H9 (cell line): Measurements from ENCODE around the gene GRK4. TPM values are rescaled to one million over a fixed set of nuclear protein-coding genes. Genes with fewer than 3 reads are reported as not detected.
"Not testable (repeated sequence)": the region's sequence is repeated elsewhere in the genome, so short reads cannot be mapped to it uniquely, and the experiment has no call there.

Experiments used
- DNase-seq: peaks from one replicate; pipeline ENCODE4 v3.0.0-alpha.2; 2017
- H2AFZ ChIP-seq: one replicate; pipeline ENCODE4 v1.6.1; 2013; ENCODE audit warnings: mild to moderate bottlenecking, low read length, control low read depth, moderate library complexity
- H2AK5ac ChIP-seq: 2 replicates; pipeline ENCODE4 v1.6.1; 2013; ENCODE audit warnings: low read length, control low read depth, mixed read lengths; ENCODE audit not compliant: insufficient read length
- H2BK120ac ChIP-seq: one replicate; pipeline ENCODE4 v1.6.1; 2013; ENCODE audit warnings: low read depth, mild to moderate bottlenecking, low read length, control low read depth, inconsistent platforms; ENCODE audit not compliant: poor library complexity, severe bottlenecking
- H2BK12ac ChIP-seq: 2 replicates; pipeline ENCODE4 v1.6.1; 2013; ENCODE audit warnings: low read length, control low read depth, mixed read lengths, low read depth; ENCODE audit not compliant: insufficient read length
- H2BK15ac ChIP-seq: 2 replicates; pipeline ENCODE4 v1.6.1; 2013; ENCODE audit warnings: low read depth, low read length, control low read depth
- H2BK20ac ChIP-seq: one replicate; pipeline ENCODE4 v1.6.1; 2013; ENCODE audit warnings: low read depth, mild to moderate bottlenecking, low read length, control low read depth, inconsistent platforms; ENCODE audit not compliant: poor library complexity, severe bottlenecking
- H2BK5ac ChIP-seq: 2 replicates; pipeline ENCODE4 v1.6.1; 2013; ENCODE audit warnings: low read length, control low read depth, mixed read lengths; ENCODE audit not compliant: insufficient read length
- H3K14ac ChIP-seq: 2 replicates; pipeline ENCODE4 v1.6.1; 2013; ENCODE audit warnings: low read length, control low read depth; ENCODE audit not compliant: insufficient read depth
- H3K18ac ChIP-seq: 2 replicates; pipeline ENCODE4 v1.6.1; 2013; ENCODE audit warnings: low read depth, mild to moderate bottlenecking, mixed read lengths, low read length, control low read depth; ENCODE audit not compliant: insufficient read length
- H3K23ac ChIP-seq: 2 replicates; pipeline ENCODE4 v1.6.1; 2013; ENCODE audit warnings: low read length, control low read depth, mixed read lengths, low read depth; ENCODE audit not compliant: insufficient read length
- H3K23me2 ChIP-seq: 2 replicates; pipeline ENCODE4 v1.6.1; 2013; ENCODE audit warnings: low read depth, mild to moderate bottlenecking, mixed read lengths, low read length, control low read depth; ENCODE audit not compliant: insufficient read length, poor library complexity, severe bottlenecking
- H3K27ac ChIP-seq: 2 replicates; pipeline ENCODE4 v1.5.1; 2013; ENCODE audit warnings: low read length, control low read depth, mixed read lengths, low read depth; ENCODE audit not compliant: insufficient read length
- H3K27me3 ChIP-seq: 2 replicates; pipeline ENCODE4 v1.6.1; 2013; ENCODE audit warnings: low read length, control low read depth, inconsistent platforms; ENCODE audit not compliant: insufficient read depth
- H3K4ac ChIP-seq: 2 replicates; pipeline ENCODE4 v1.6.1; 2013; ENCODE audit warnings: low read depth, mild to moderate bottlenecking, control low read depth, inconsistent platforms, low read length, moderate library complexity
- H3K4me1 ChIP-seq: 2 replicates; pipeline ENCODE4 v1.6.1; 2013; ENCODE audit warnings: low read length, control low read depth, inconsistent platforms; ENCODE audit not compliant: insufficient read depth
- H3K4me2 ChIP-seq: 2 replicates; pipeline ENCODE4 v1.6.1; 2013; ENCODE audit warnings: low read length, control low read depth, mixed read lengths; ENCODE audit not compliant: insufficient read length, insufficient read depth
- H3K56ac ChIP-seq: 2 replicates; pipeline ENCODE4 v1.6.1; 2013; ENCODE audit warnings: low read depth, mild to moderate bottlenecking, mixed read lengths, low read length, control low read depth; ENCODE audit not compliant: insufficient read length
- H3K79me1 ChIP-seq: 2 replicates; pipeline ENCODE4 v1.6.1; 2013; ENCODE audit warnings: low read depth, mild to moderate bottlenecking, moderate library complexity, low read length, control low read depth, inconsistent platforms; ENCODE audit not compliant: insufficient read depth, poor library complexity, severe bottlenecking
- H3K79me2 ChIP-seq: 2 replicates; pipeline ENCODE4 v1.6.1; 2013; ENCODE audit warnings: low read length, control low read depth, inconsistent platforms; ENCODE audit not compliant: insufficient read depth
- H3K9ac ChIP-seq: 2 replicates; pipeline ENCODE4 v1.6.1; 2013; ENCODE audit warnings: low read length, control low read depth, mixed read lengths; ENCODE audit not compliant: insufficient read length; ENCODE audit errors: extremely low read depth
- H3K9me3 ChIP-seq: one replicate; pipeline ENCODE4 v1.6.1; 2013; ENCODE audit warnings: low read depth, low read length, inconsistent platforms; ENCODE audit not compliant: control insufficient read depth
- H3T11ph ChIP-seq: one replicate; pipeline ENCODE4 v1.6.1; 2013; ENCODE audit warnings: mild to moderate bottlenecking, low read length, control low read depth, inconsistent platforms
- H4K20me1 ChIP-seq: one replicate; pipeline ENCODE4 v1.6.1; 2013; ENCODE audit not compliant: control insufficient read depth, insufficient read length, insufficient read depth
- H4K5ac ChIP-seq: 2 replicates; pipeline ENCODE4 v1.6.1; 2013; ENCODE audit warnings: low read depth, mild to moderate bottlenecking, mixed read lengths, low read length, control low read depth; ENCODE audit not compliant: insufficient read length
- H4K8ac ChIP-seq: replicated peaks from 2 replicates; pipeline ENCODE4 v1.6.1; 2013; ENCODE audit warnings: low read length, control low read depth, mixed read lengths, low read depth; ENCODE audit not compliant: insufficient read length
- H4K91ac ChIP-seq: 2 replicates; pipeline ENCODE4 v1.6.1; 2013; ENCODE audit warnings: low read depth, mild to moderate bottlenecking, moderate library complexity, mixed read lengths, low read length, control low read depth; ENCODE audit not compliant: insufficient read length
- H3K27ac Mint-ChIP-seq, 3 experiments: 2 replicates in 2 of 3; 3 replicates in 1 of 3; pipeline ENCODE4 v1.8.0; 2020 to 2021; ENCODE audit warnings: mixed read lengths in 3 of 3, mild to moderate bottlenecking in 1 of 3, moderate library complexity in 1 of 3
- H3K27me3 Mint-ChIP-seq: 2 replicates; pipeline ENCODE4 v1.8.0; 2021; ENCODE audit warnings: low read depth, mild to moderate bottlenecking, moderate library complexity, mixed read lengths
- H3K36me3 Mint-ChIP-seq, 3 experiments: 2 replicates in 2 of 3; 3 replicates in 1 of 3; pipeline ENCODE4 v1.8.0; 2020 to 2021; ENCODE audit warnings: low read depth in 3 of 3, mixed read lengths in 3 of 3; ENCODE audit not compliant: insufficient read depth in 1 of 3
- H3K4me1 Mint-ChIP-seq, 2 experiments: 2 replicates each; pipeline ENCODE4 v1.8.0; 2020; ENCODE audit warnings: mixed read lengths in 2 of 2
- H3K4me3 Mint-ChIP-seq, 2 experiments: 2 replicates in 1 of 2; 3 replicates in 1 of 2; pipeline ENCODE4 v1.8.0; 2020 to 2021; ENCODE audit warnings: mild to moderate bottlenecking in 2 of 2, mixed read lengths in 2 of 2, moderate library complexity in 1 of 2
- H3K9me3 Mint-ChIP-seq, 2 experiments: 2 replicates in 1 of 2; 3 replicates in 1 of 2; pipeline ENCODE4 v1.8.0; 2020; ENCODE audit warnings: mild to moderate bottlenecking in 2 of 2, mixed read lengths in 2 of 2, moderate library complexity in 1 of 2
- WGBS: extraction: QIAGEN DNeasy Blood & Tissue Kit; methylation state at CpG from one replicate; pipeline ENCODE4 v1.1.7; 2013; ENCODE audit warnings: missing lambda C conversion rate, low lambda C conversion rate, mixed read lengths; ENCODE audit not compliant: insufficient read length; ENCODE audit errors: extremely low coverage; 5-methylcytosine and 5-hydroxymethylcytosine counted together
- total RNA-seq: library from RNA; stranded (reverse); gene quantifications from 2 replicates; pipeline ENCODE4 v1.2.1, GENCODE V29; 2021
- TF ChIP-seq, protein P1 (sequence below): fragments of 200-600 bp; sonication (generic); conservative IDR thresholded peaks from 3 replicates; pipeline ENCODE4 v1.8.0; 2021; ENCODE audit warnings: antibody characterized with exemption, mild to moderate bottlenecking

Gene GRK4
- total RNA-seq, 1 experiment from 2014 or later, result 4.8 TPM

DNA sequence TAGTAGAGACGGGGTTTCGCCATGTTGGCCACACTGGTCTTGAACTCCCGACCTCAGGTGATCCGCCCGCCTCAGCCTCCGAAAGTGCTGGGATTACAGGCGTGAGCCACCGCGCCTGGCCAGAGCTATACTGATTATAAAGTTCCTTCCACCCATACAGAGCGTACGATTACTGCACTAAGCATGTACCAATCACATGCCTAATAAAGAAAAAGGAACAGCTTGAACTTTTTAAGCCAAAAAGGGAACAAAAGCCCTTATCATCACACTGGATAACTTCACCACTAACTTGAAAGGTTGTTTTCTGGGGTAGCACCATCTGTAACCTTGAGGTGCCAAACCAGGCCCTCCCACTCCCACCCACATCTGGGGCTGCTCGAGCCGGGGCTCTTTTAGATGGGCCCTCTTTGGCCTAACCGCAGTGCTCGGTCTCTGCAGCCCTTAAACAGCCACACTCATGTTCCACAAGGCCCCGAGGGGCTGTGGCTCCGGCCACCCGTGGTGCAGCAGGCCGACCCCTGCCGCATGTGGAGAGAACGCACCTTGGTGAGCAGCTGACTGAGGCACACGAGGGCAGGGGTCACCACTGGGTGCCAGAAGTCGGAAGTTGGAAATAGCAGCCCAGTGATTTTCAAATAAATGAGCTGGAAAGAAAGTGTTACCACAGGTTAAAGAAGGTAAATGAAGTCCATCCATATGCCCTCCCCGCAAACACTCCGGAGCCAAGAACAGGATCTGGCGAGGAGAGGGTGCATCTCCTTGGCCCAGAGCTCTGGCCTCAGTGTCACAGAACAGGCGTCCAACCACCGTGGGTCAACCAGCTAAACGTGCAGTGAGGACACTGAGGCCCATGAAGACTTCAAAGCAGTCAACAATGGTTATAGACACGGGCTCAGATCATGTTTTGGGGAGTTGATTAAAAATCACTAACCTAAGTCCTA, 18.5 kb upstream of the GRK4 start:
- H2BK120ac ChIP-seq, result no peak overlapping the region
- no peaks in the 10 kb centered on the region for H3K27me3 ChIP-seq
- H3K4ac ChIP-seq, result no peak overlapping the region
- no peak overlapping the region for H3K18ac ChIP-seq
- DNase-seq, result no peak
- no peaks in the 10 kb centered on the region for H3K79me1 ChIP-seq
- H3K4me2 ChIP-seq, result no peak overlapping the region
- H4K91ac ChIP-seq, result no peak overlapping the region
- Mint-ChIP-seq H3K4me3 (no peak overlapping the region), H3K36me3 (peaks cover 68 to 96% (median 91%) of the 10 kb centered on the region in 3 experiments; a peak in 6 of 7 replicates), H3K27ac (no peak overlapping the region), H3K9me3 (no peaks in the 10 kb centered on the region), H3K4me1 (no peaks in the 10 kb centered on the region), H3K27me3 (no peaks in the 10 kb centered on the region)
- no peak overlapping the region for H2BK15ac ChIP-seq
- no peak overlapping the region for H4K5ac ChIP-seq
- H3K4me1 ChIP-seq, result no peaks in the 10 kb centered on the region
- WGBS, result no CpG with 5 or more reads among the region's 30 CpGs
- H3K79me2 ChIP-seq, result no peaks in the 10 kb centered on the region
- no peak overlapping the region for H4K8ac ChIP-seq
- H3K9ac ChIP-seq, result no peak overlapping the region
- no peak overlapping the region for H2BK12ac ChIP-seq
- H3K23me2 ChIP-seq, result no peaks in the 10 kb centered on the region
- TF ChIP-seq, protein P1, sequence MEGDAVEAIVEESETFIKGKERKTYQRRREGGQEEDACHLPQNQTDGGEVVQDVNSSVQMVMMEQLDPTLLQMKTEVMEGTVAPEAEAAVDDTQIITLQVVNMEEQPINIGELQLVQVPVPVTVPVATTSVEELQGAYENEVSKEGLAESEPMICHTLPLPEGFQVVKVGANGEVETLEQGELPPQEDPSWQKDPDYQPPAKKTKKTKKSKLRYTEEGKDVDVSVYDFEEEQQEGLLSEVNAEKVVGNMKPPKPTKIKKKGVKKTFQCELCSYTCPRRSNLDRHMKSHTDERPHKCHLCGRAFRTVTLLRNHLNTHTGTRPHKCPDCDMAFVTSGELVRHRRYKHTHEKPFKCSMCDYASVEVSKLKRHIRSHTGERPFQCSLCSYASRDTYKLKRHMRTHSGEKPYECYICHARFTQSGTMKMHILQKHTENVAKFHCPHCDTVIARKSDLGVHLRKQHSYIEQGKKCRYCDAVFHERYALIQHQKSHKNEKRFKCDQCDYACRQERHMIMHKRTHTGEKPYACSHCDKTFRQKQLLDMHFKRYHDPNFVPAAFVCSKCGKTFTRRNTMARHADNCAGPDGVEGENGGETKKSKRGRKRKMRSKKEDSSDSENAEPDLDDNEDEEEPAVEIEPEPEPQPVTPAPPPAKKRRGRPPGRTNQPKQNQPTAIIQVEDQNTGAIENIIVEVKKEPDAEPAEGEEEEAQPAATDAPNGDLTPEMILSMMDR, result no peak
- no peak overlapping the region for H2AFZ ChIP-seq
- no peaks in the 10 kb centered on the region for H3K9me3 ChIP-seq
- H2BK20ac ChIP-seq, result no peak overlapping the region
- no peak overlapping the region for H3K27ac ChIP-seq
- no peak overlapping the region for H3K23ac ChIP-seq
- H2BK5ac ChIP-seq, result no peak overlapping the region
- no peak overlapping the region for H2AK5ac ChIP-seq
- no peaks in the 10 kb centered on the region for H4K20me1 ChIP-seq
- no peak overlapping the region for H3T11ph ChIP-seq
- H3K14ac ChIP-seq, result no peak overlapping the region
- no peak overlapping the region for H3K56ac ChIP-seq

DNA sequence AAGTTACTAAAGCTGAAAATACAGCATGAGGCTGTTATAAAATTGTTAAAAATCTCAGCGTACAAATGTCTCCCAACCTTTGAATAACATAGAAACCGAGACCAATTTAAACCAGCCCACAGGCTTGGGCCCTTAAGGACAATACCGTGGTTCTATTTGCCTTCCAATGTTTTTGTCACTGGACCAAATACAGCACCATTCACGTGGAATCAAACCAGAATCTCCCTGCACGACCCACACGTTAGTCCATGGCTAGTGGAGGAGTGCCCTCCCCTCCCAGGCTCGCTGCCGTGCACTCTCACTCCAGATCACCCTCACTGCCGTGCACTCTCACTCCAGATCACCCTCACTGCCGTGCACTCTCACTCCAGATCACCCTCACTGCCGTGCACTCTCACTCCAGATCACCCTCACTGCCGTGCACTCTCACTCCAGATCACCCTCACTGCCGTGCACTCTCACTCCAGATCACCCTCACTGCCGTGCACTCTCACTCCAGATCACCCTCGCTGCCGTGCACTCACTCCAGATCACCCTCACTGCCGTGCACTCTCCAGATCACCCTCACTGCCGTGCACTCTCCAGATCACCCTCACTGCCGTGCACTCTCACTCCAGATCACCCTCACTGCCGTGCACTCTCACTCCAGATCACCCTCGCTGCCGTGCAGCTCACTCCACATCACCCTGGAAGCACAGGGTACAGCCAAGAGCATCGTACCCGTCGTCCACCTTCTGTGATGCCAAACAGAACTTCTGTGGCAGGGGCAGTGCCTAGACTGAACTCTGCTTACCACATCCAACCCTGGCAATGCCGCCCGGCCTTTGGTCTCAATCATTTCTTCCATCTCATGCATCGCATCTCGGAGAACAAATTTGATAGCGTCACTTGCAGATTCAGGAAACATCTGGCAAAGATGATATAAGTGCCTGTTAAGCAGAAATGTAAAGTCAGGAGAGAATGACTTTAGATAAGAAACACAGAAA, 17.5 kb upstream of the GRK4 start:
- not testable (repeated sequence) for H3K4me1 Mint-ChIP-seq, H3K23me2 ChIP-seq, H3K9me3 Mint-ChIP-seq, H4K91ac ChIP-seq, H3K4me1 ChIP-seq, H3K14ac ChIP-seq, H2BK20ac ChIP-seq, H3K27me3 ChIP-seq, H3K79me1 ChIP-seq, H3K9ac ChIP-seq, H3K4ac ChIP-seq, H3K56ac ChIP-seq, H4K5ac ChIP-seq, H2AFZ ChIP-seq, H2BK120ac ChIP-seq, H3K4me3 Mint-ChIP-seq, H3K23ac ChIP-seq, H2BK5ac ChIP-seq, H4K20me1 ChIP-seq, H3K27ac ChIP-seq, H4K8ac ChIP-seq, H3K4me2 ChIP-seq, H3K9me3 ChIP-seq, H3T11ph ChIP-seq, H3K18ac ChIP-seq, H2AK5ac ChIP-seq, H2BK15ac ChIP-seq, H3K27me3 Mint-ChIP-seq, H2BK12ac ChIP-seq, H3K79me2 ChIP-seq, DNase-seq
- no CpG with 5 or more reads among the region's 30 CpGs for WGBS
- H3K36me3 Mint-ChIP-seq, result peaks cover 67 to 96% (median 91%) of the 10 kb centered on the region in 3 experiments; a peak in 6 of 7 replicates
- peak overlapping the region in 1 of 3 experiments; percentile 39; a peak in 1 of 7 replicates for H3K27ac Mint-ChIP-seq
